GM18907 (cell line): ENCODE measurements around the gene KIAA1217.

Source experiments
- ATAC-seq: cut with Tn5 transposase; IDR thresholded peaks from one replicate; pipeline ENCODE4 v1.9.1; 2021; ENCODE audit warnings: mild to moderate bottlenecking, moderate library complexity; ENCODE audit not compliant: unreplicated experiment

KIAA1217 gene

DNA sequence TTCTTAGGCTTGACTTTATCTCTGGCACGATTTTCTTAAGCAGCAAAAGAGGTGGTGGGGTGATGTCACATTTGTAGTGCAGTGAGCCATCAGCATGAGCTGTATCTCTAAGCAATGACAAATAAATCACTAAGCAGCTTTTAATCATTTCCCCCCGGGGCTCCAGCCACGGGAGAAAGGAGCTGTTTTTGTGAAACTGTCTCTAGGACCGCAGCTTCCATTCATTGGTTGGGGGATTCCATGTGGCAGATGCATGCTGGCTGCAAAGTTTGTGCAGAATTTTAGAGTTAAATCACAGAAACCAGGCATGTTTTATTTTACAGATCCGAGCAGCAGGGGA lies 464 bp downstream of the KIAA1217 start:
- peak; percentile 57 for ATAC-seq

DNA sequence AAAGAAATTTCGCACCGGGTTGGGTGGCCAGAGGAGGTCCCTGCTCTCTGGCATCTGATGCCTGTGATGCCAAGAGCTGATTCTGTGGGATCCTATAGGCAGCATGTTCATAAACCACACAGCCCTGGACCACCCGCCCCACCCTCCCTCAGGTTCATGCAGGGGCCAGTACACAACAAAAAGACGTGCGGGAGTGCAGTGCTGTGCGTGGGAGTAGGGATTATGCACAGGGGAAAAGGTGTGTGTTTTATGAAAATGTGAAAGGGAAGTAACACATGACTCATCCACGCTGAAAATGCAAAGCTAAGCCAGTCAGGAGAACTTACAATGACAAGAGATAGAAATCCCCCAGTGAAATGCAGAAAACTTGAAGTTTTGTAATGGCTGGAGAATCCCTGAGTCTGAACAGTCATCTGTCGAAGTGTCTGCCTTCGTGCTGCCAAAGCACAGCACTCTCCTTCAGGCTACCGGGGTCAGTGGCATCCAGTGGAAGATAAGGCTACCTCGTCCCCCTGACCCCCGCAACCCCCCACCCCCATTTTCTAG lies 1.1 kb downstream of the KIAA1217 start:
- ATAC-seq: peak; percentile 69

- peak; percentile 9 for ATAC-seq
Observed at GRCh38 chr10:24210501-24210900, 1.6 kb downstream of the KIAA1217 start.

DNA sequence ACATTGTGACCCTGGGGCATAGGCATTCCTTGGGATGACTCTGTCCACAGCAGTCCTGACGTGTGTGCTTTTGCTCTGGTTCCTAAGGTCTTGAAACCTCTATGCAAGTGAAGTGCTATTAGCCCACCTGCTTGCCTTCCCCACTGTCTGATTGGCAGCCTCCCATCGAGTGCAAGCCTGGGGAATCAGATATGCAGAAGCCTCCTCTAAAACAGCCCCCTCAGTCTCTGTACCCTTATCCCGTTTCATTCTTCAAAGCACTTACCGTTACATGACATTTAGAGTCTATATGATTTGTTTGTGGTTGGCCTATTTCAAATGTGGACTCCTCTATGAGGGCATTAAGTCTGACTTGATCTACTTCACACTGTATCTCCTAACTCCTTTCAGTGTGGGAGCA lies 4.3 kb downstream of the KIAA1217 start:
- no peak for ATAC-seq

- no peak for ATAC-seq
Observed at GRCh38 chr10:24213881-24214280, 4.9 kb downstream of the KIAA1217 start.

DNA sequence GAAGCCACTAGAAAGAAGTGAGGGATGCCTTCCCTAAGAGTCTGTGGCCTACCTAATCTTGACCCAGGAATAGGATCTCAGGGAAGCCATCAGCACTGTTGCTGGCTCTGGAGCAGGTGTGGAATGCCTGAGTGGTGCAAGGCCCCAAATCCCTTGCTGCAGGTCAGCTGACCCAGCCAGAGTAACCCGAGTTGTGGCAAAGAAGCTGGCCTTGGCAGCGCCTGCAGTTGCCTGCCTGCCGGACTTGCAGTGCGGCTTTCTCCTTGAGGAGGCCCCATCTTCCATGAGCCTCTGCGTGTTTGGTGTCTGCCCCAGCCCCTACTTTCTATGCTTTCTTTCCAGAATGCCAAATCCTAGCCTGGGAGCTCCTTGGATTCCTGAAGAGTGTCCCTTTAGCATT lies 5.8 kb downstream of the KIAA1217 start:
- no peak for ATAC-seq

DNA sequence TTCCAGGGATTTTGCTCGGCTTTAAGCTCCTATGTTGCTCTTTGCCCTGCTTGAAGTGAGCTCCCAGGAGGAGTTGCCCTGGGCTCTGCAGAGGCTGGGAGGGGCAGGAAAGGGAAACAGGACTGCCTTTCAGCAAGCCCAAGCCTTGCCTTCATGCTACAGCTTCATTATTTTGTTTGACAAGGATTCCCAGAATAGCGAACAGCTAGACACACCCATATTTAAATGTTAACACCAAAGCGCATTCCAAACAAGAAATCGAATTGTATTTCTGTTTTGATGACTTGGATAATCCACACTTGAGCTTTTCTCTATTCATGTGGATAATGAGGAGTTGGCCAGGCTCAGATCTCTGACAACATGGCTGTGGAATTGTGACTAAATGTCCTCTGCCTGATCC lies 6.3 kb downstream of the KIAA1217 start:
- ATAC-seq: no peak

DNA sequence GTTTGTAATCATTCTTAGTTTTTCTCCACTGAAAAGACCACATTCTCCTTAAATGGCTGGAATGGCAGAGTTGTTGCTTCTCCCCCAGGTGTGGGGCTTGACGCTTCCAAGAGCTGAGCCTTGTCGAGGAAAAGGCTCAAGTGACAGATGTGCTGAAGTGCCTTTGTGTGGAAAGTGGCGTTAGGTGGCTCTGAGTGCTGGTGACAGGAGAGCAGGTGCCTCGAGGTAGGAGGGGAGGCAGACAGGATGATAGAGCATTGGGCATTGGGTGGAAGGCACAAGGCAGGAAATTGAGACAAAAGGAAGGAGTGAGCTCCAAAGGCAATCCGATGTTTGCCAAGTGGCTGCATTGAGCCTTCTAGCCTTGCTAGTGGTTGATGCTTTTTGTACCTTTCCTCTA lies 6.7 kb downstream of the KIAA1217 start:
- ATAC-seq: no peak

- no peak for ATAC-seq
Observed at GRCh38 chr10:24219963-24220362, 11.0 kb downstream of the KIAA1217 start.

- no peak for ATAC-seq
Observed at GRCh38 chr10:24223341-24223740, 14.4 kb downstream of the KIAA1217 start.

- no peak for ATAC-seq
Observed at GRCh38 chr10:24223953-24224352, 15.0 kb downstream of the KIAA1217 start.

- no peak for ATAC-seq
Observed at GRCh38 chr10:24228642-24229041, 19.7 kb downstream of the KIAA1217 start.

DNA sequence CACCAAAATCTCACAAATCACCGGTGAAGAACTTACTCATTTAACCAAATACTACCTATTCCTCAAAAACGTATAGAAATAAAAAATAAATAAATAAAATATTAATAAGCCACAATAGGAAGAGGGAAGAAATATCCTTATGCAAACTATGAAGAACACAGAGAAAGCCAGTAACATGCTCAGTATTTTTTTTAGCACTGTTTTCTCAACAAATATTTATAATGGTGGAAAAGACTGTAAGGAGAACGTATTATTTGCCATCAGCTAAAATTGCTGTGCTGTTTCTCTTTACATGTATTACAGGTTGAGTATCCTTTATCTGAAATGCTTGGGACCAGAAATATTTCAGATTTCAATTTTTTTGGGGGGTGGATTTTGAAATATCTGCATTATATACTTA lies 21.0 kb downstream of the KIAA1217 start:
- no peak for ATAC-seq

DNA sequence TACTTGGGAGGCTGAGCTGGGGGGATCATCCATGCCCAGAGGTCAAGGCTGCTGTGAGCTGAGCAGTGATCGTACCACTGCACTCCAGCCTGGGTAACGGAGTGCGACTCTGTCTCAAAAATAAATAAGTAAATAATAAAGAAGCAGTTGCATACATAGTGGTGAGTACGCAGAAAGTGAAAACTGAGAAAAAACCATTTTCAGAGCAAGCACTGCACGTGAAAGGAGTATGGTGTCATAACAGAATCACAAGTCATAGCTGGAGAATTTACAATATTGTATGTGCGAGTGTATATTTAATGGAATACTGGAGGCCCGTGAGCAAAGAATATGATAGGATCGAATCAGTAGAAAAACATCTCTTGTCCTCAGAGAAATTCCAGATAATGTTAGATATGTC lies 22.3 kb downstream of the KIAA1217 start:
- no peak for ATAC-seq

DNA sequence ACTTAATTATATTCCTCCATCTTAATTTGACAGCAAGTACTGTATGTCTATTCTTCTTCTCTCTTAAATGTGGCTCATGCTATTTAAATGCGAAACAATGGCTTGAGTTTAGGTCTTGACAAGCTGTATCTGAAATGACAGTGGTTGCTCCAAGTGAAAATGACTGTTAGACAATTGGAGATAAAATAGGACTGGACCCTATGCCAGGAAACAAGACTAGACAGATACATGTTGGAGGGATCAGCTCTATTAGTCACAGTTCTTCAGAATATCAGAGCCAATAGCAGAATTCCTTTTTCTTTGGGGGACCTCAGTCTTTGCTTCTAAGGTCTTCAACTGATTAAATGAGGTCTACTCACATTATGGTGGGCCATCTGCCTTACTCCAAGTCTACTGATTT lies 25.8 kb downstream of the KIAA1217 start:
- ATAC-seq: no peak

GRCh38 chr10:24235471-24235870 lies 26.5 kb downstream of the KIAA1217 start:
- no peak for ATAC-seq

- no peak for ATAC-seq
Observed at GRCh38 chr10:24237801-24238395, 29.0 kb downstream of the KIAA1217 start.

DNA sequence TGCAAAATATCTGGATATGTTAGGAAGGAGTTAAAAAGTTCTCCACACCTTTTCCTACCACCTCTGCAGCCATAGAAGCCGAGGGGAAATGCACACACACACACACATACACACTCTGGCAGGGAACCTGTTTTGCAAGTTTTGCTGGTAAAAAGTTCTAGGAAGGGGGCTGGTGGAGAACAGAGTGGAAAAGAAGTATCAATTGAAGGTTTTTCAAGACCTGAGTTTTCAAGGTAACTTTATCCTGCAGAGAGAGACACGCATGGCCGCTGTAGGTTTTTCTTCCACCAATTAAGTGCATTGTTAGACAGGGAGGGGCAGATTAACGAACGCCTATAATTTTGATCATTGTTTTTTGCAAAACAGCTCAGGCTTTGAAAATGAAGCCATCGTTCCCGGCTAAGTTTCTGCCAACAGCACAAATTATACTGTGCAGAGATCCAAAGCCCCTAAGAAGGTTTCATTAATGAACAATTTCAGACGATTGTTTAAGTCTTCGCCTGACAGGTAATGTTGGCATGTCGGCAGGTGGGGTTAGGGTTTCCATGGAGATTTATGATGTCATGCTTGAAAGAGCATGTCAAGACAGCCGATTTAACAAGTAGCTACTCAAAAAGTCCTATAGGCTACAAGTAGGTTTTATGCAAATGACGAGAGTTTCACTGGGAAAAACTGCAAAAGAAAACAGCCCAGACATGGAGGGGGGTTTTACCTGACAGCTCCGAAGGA lies 29.7 kb downstream of the KIAA1217 start:
- no peak for ATAC-seq

DNA sequence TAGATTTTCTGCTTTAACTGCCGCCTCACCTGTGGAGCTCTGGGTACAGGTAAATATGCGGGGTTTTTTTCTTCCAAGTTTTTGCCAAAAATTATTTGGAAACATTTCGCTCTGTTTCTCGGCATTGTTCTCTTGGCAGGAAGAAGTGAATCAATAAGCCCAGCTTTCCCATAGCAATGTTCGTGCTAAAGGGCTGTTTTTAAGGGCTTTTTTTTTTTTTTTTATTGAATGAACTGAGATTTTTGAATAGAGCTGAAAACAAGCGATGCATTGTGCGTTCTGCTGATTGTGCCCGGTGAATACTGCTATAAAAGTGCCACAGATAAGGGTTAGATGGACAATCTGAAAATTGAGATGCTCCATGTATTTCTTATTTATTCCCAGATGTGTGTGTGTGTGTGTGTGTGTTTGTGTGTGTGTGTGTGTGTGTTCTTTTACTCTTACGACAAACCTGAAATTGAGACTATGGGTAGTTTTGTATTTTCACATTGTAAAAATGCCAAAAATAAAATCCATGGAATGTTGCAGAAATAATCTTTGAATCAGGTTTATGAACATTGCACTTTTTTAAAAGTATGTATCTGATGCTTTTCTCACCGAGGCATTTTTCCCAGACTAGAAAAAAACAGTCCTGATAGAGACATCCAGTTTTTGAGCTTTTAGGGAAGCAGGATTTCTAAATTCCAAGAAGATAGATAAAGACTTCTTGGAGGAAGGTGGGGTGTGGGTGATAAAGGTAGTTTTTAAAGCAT lies 30.5 kb downstream of the KIAA1217 start:
- ATAC-seq: no peak

- no peak for ATAC-seq
Observed at GRCh38 chr10:24240041-24240751, 31.3 kb downstream of the KIAA1217 start.

DNA sequence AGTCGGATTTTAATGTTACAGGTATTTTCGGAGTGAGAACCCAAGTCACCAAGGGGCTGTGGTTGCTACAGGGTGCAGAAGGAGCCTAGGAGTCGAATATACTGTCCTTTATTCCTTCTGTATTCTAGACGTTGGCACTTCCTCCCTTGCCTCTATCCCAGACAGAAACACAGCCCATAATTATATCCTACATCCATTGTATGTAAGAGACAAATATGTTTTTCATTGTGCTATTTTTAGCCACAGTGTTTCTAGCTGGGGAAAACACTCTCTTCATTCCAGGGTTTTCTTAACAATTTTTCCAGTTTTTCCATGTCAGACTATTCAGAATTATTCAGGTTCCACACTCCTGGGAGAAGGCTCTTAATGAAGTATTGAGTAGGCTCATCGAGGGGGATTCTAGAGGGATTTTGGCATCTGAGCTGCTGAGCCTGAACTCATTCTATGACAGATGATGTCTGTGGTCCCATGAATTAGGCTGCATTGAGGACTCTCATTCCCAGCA lies 32.6 kb downstream of the KIAA1217 start:
- no peak for ATAC-seq
